ENCODE measurements around the gene PLCB2. TPM values are rescaled to one million over a fixed set of nuclear protein-coding genes. Genes with fewer than 3 reads are reported as not detected.

PLCB2 gene
- total RNA-seq, 4 donors from 2014 or later = 0.88 to 4.2 (median 2.3) TPM

- H3K4me3 ChIP-seq (ENCODE audit: low read depth, poor library complexity, severe bottlenecking) = no peak overlapping the region
- 69 to 76% methylated on average over 2 of the region's 2 CpGs for WGBS, 2 donors
- intact Hi-C loops (cut with DNase I; ENCODE audit: low total_unique reads) = no loop called here
- no peak for TF ChIP-seq POLR2A (IDR thresholded peaks at IDR 0.05)
- TF ChIP-seq CTCF (IDR thresholded peaks at IDR 0.05) = no peak
- no peak for DNase-seq (ENCODE audit: low spot score in 2 of 2)
Observed at GRCh38 chr15:40325188-40325587, 17.5 kb upstream of the PLCB2 start.

- H3K4me3 ChIP-seq (ENCODE audit: low read depth, poor library complexity, severe bottlenecking) = peak overlapping the region; percentile 37
- intact Hi-C loops (cut with DNase I; ENCODE audit: low total_unique reads) = no loop called here
- no peak for DNase-seq (ENCODE audit: low spot score in 2 of 2)
- WGBS, 2 donors = 8 to 9% methylated on average over 16 to 36 of the region's 101 CpGs
- TF ChIP-seq POLR2A (IDR thresholded peaks at IDR 0.05) (no peak), CTCF (IDR thresholded peaks at IDR 0.05) (no peak)
Observed at GRCh38 chr15:40323953-40324937, 16.5 kb upstream of the PLCB2 start.

- intact Hi-C loops (cut with DNase I; ENCODE audit: low total_unique reads) = no loop called here
- WGBS, 2 donors = 0 to 1% methylated on average over 25 to 77 of the region's 103 CpGs
- H3K4me3 ChIP-seq (ENCODE audit: low read depth, poor library complexity, severe bottlenecking) = peak within 1 kb of the TSS; percentile 37
- TF ChIP-seq CTCF (IDR thresholded peaks at IDR 0.05) = no peak
- no peak for TF ChIP-seq POLR2A (IDR thresholded peaks at IDR 0.05)
- peak; percentile 70 to 94 for DNase-seq (ENCODE audit: low spot score in 2 of 2)
Observed at GRCh38 chr15:40323239-40323952, 15.7 kb upstream of the PLCB2 start, which contains the start of gene INAFM2. Gene INAFM2, plus strand, starts transcription at chr15:40323692. Its CDS starts 364 bp downstream, at chr15:40324056.

- intact Hi-C loops (cut with DNase I; ENCODE audit: low total_unique reads) = no loop called here
- DNase-seq (ENCODE audit: low spot score in 2 of 2) = no peak
- TF ChIP-seq CTCF (IDR thresholded peaks at IDR 0.05) = no peak
- no peak overlapping the region for H3K4me3 ChIP-seq (ENCODE audit: low read depth, poor library complexity, severe bottlenecking)
- 42 to 46% methylated on average over 26 of the region's 26 CpGs for WGBS, 2 donors
Observed at GRCh38 chr15:40322531-40323238, 14.9 kb upstream of the PLCB2 start.

- no peak overlapping the region for H3K4me3 ChIP-seq (ENCODE audit: low read depth, poor library complexity, severe bottlenecking)
- TF ChIP-seq POLR2A (IDR thresholded peaks at IDR 0.05) (no peak), CTCF (IDR thresholded peaks at IDR 0.05) (peak in 1 of 3 donors; percentile 73)
- 0 to 2% methylated on average over 2 of the region's 2 CpGs for WGBS, 2 donors
- intact Hi-C loops (cut with DNase I; ENCODE audit: low total_unique reads) = no loop called here
- no peak for DNase-seq (ENCODE audit: low spot score in 2 of 2)
Observed at GRCh38 chr15:40320931-40321371, 13.2 kb upstream of the PLCB2 start.

All from lower leg skin (tissue), 4 donors.